Activated T-cell treated with anti-CD3 and anti-CD28 coated beads, Interleukin-2, amount 50 U/mL, for 72 hours (primary cell): Measurements from ENCODE around the gene NFASC. TPM values are rescaled to one million over a fixed set of nuclear protein-coding genes. Genes with fewer than 3 reads are reported as not detected.

Source experiments
- ATAC-seq, 2 donors: fragments of 150-1000 bp; cut with Tn5 transposase; replicated peaks in 1 of 2; 2 replicates each; pipeline ENCODE4 v1.10.0; 2021; ENCODE audit warnings: moderate library complexity in 2 of 2, mild to moderate bottlenecking in 1 of 2
- DNase-seq, 2 donors: peaks; one replicate each; pipeline ENCODE4 v3.0.0; 2021 to 2022; ENCODE audit warnings: mixed read lengths in 1 of 2
- H3K27ac Mint-ChIP-seq: one replicate; pipeline ENCODE4 v1.8.0; 2022; ENCODE audit warnings: mild to moderate bottlenecking, moderate library complexity, mixed read lengths
- H3K27me3 Mint-ChIP-seq: one replicate; pipeline ENCODE4 v1.8.0; 2022; ENCODE audit warnings: low read depth, mixed read lengths
- H3K36me3 Mint-ChIP-seq, 2 donors: one replicate each; pipeline ENCODE4 v1.8.0; 2022; ENCODE audit warnings: mixed read lengths in 2 of 2, mild to moderate bottlenecking in 1 of 2; ENCODE audit not compliant: insufficient read depth in 2 of 2
- H3K4me1 Mint-ChIP-seq: one replicate; pipeline ENCODE4 v1.8.0; 2022; ENCODE audit warnings: low read depth, mixed read lengths
- H3K4me3 Mint-ChIP-seq, 2 donors: one replicate each; pipeline ENCODE4 v1.8.0; 2022; ENCODE audit warnings: mild to moderate bottlenecking in 2 of 2, mixed read lengths in 2 of 2, moderate library complexity in 2 of 2
- H3K9me3 Mint-ChIP-seq, 2 donors: one replicate each; pipeline ENCODE4 v1.8.0; 2022; ENCODE audit warnings: mixed read lengths in 2 of 2
- total RNA-seq, 2 donors: library from RNA; stranded (reverse); gene quantifications; one replicate each; pipeline ENCODE4 v1.2.3, GENCODE V29; 2022

The NFASC gene
- total RNA-seq, 2 donors from 2014 or later, result 0.23 to 0.38 TPM

- ATAC-seq (no peak), DNase-seq (no peak)
- Mint-ChIP-seq H3K36me3 (no peaks in the 10 kb centered on the region), H3K27ac (no peak overlapping the region), H3K4me3 (no peak overlapping the region), H3K9me3 (no peaks in the 10 kb centered on the region), H3K4me1 (no peaks in the 10 kb centered on the region), H3K27me3 (no peaks in the 10 kb centered on the region)
These were observed 191.7 kb downstream of the NFASC start for GRCh38 chr1:205062319-205062718.

DNA sequence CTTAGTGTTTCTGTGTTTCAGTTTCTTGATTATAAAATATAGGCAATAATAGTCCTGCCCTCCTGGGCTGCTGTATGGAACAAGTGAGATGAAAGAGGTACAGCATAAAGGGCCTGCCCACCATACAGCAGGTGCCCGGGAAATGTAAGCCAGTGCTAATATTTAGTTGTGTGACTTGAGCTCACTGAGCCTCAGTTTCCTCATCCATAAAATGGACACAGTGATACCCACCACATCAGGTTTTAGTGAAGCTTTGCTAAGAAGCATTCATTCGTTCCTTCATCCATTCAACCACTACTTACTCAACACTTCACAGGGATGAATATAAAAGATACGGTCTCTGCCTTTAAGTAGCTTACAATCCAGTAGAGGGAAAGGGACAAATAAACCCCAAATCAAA is 192.2 kb downstream of the NFASC start:
- Mint-ChIP-seq H3K9me3 (no peaks in the 10 kb centered on the region), H3K4me1 (no peaks in the 10 kb centered on the region), H3K27ac (no peak overlapping the region), H3K36me3 (no peaks in the 10 kb centered on the region), H3K4me3 (no peak overlapping the region), H3K27me3 (no peaks in the 10 kb centered on the region)
- DNase-seq, result no peak
- ATAC-seq, result no peak

DNA sequence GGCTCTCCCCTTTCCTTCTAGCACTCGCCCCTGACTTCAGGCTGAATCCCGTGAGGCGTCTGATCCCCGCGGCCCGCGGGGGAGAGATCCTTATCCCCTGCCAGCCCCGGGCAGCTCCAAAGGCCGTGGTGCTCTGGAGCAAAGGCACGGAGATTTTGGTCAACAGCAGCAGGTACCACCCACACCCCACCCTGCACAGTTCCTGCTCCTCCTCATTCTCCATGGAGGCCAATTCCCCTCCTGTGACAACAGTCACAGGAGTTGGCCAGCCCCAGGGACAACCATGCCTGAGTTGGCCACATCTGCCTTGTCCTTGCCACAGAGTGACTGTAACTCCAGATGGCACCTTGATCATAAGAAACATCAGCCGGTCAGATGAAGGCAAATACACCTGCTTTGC is 193.6 kb downstream of the NFASC start:
- DNase-seq, result no peak
- ATAC-seq, result no peak
- Mint-ChIP-seq H3K36me3 (no peaks in the 10 kb centered on the region), H3K4me1 (no peaks in the 10 kb centered on the region), H3K9me3 (no peaks in the 10 kb centered on the region), H3K27ac (no peak overlapping the region), H3K4me3 (no peak overlapping the region), H3K27me3 (no peaks in the 10 kb centered on the region)

DNA sequence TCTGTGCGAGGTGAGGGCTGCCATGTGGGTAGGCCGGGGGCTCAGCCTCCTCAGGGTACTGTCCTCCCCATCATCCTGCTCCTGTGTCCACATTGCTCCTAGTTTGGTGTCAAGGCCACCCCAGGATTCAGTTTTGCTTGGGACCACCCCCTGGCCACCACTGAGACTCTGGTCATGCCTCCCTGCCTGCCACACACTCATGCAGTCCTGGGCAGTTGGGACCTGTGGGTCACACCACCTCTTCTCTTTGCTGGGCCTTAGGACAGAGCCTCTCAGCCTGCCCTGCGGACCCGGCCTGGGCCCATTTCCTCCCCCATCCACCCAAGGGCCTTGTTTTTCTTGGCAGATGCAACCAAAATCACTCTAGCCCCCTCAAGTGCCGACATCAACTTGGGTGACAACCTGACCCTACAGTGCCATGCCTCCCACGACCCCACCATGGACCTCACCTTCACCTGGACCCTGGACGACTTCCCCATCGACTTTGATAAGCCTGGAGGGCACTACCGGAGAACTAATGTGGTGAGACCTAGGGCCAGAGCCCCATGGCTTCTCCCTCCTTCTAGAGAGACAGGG is 194.2 kb downstream of the NFASC start:
- no peaks in the 10 kb centered on the region for H3K27me3 Mint-ChIP-seq
- no peak overlapping the region for H3K27ac Mint-ChIP-seq
- ATAC-seq (no peak), DNase-seq (no peak)
- H3K4me3 Mint-ChIP-seq, result no peak overlapping the region
- no peaks in the 10 kb centered on the region for H3K9me3 Mint-ChIP-seq
- no peaks in the 10 kb centered on the region for H3K36me3 Mint-ChIP-seq
- no peaks in the 10 kb centered on the region for H3K4me1 Mint-ChIP-seq

- no peaks in the 10 kb centered on the region for H3K36me3 Mint-ChIP-seq
- no peaks in the 10 kb centered on the region for H3K4me1 Mint-ChIP-seq
- no peak overlapping the region for H3K4me3 Mint-ChIP-seq
- no peak overlapping the region for H3K27ac Mint-ChIP-seq
- ATAC-seq (no peak), DNase-seq (no peak)
- no peaks in the 10 kb centered on the region for H3K27me3 Mint-ChIP-seq
- no peaks in the 10 kb centered on the region for H3K9me3 Mint-ChIP-seq
These were observed 195.0 kb downstream of the NFASC start for GRCh38 chr1:205065666-205066065.

GRCh38 chr1:205066141-205066818 is 195.6 kb downstream of the NFASC start:
- Mint-ChIP-seq H3K36me3 (no peaks in the 10 kb centered on the region), H3K27ac (no peak overlapping the region), H3K27me3 (no peaks in the 10 kb centered on the region), H3K4me3 (no peak overlapping the region), H3K4me1 (no peaks in the 10 kb centered on the region), H3K9me3 (no peaks in the 10 kb centered on the region)
- ATAC-seq, result no peak
- no peak for DNase-seq

DNA sequence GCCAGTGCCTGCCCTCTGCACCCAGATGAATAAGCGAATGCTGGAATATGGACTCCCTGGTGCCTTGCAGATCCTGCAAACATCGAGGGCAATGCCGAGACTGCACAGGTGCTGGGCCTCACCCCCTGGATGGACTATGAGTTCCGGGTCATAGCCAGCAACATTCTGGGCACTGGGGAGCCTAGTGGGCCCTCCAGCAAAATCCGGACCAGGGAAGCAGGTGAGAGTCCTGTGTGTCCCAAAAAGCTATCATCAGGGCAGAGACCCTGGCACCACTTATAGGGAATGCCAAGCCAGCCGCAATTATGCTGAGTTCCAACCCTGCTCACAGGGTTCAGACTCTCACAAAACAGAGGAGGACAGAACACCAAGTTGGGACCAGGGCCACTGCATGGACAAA is 196.4 kb downstream of the NFASC start:
- Mint-ChIP-seq H3K36me3 (no peaks in the 10 kb centered on the region), H3K27ac (no peak overlapping the region), H3K4me3 (no peak overlapping the region), H3K4me1 (no peaks in the 10 kb centered on the region), H3K27me3 (no peaks in the 10 kb centered on the region), H3K9me3 (no peaks in the 10 kb centered on the region)
- ATAC-seq, result no peak
- no peak for DNase-seq

DNA sequence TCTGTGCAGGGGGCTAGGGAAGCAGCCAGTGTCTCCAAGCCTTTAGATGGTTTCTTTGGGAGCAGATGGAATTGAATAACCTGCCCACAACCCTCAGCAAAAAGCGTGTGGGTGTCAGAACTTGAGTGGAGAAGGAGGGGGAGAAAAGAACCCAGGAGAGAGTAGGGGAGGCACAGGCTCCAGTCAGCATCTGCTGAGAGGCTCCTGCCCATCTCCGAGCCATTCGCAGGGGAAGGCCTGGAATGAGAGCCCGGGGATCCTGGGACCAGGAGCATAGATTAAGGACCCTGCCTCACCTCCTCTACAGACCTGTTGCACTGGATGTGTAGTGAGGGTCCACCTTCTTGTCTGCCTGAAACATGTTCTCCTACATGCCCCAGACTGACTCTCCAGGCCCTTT is 197.3 kb downstream of the NFASC start:
- H3K27me3 Mint-ChIP-seq, result no peaks in the 10 kb centered on the region
- H3K36me3 Mint-ChIP-seq, result no peaks in the 10 kb centered on the region
- DNase-seq (no peak), ATAC-seq (no peak)
- no peaks in the 10 kb centered on the region for H3K4me1 Mint-ChIP-seq
- no peak overlapping the region for H3K4me3 Mint-ChIP-seq
- H3K9me3 Mint-ChIP-seq, result no peaks in the 10 kb centered on the region
- H3K27ac Mint-ChIP-seq, result no peak overlapping the region

DNA sequence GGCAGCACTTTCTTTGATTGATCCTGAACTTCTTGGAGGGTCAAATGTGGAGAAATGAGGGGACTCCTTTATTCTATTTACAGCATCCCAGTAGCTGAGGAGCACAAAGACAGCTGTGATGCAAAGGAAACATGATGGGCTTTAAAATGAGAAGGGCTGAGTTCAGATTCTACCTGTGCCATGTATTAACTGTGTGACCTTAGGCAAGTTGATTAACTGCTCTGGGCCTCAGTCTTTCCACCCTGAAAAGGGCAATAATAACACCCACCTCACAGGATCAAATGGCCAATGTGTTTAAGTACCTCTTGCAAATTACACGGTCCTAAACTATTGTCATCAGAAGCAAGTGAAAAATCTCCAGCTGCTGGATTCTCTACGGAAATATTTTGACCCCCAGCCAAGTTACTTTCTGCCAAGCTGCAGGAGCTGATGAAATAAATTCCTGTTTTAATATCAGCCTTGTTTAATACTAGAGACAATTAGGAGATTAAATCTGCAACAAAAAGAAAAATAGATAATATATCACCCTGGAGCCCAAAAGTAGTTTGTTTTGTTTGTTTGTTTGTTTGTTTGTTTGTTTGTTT is 197.9 kb downstream of the NFASC start:
- no peak for ATAC-seq
- no peaks in the 10 kb centered on the region for H3K27me3 Mint-ChIP-seq

DNA sequence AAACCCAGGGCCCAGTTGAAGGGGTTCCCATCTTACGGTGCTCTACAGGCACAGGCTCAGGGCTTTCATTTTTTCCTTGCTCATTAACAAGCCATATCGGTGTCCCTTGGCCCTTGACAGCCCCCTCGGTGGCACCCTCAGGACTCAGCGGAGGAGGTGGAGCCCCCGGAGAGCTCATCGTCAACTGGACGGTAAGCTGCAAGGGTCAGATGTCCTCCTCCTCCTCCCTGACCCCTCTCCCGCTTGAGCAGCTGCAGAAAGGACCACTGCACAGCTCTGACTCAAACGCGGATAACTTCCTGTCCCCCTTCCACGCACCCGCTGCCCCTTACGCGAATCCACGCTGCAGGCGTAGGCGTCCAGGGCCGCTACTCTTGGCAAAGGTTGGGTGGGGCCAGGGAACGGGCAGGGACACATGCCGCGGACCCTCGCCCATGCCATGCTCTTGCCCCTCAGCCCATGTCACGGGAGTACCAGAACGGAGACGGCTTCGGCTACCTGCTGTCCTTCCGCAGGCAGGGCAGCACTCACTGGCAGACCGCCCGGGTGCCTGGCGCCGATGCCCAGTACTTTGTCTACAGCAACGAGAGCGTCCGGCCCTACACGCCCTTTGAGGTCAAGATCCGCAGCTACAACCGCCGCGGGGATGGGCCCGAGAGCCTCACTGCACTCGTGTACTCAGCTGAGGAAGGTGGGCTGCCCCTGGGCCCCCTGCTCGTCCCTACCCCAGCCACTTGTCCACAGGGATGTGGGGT is 198.9 kb downstream of the NFASC start:
- no peak overlapping the region for H3K4me3 Mint-ChIP-seq
- no peak for ATAC-seq
- no peaks in the 10 kb centered on the region for H3K9me3 Mint-ChIP-seq

More for the DNA sequence above, 197.9 kb downstream of the NFASC start:
- Mint-ChIP-seq H3K9me3 (no peaks in the 10 kb centered on the region), H3K4me3 (no peak overlapping the region), H3K4me1 (no peaks in the 10 kb centered on the region), H3K27ac (no peak overlapping the region), H3K36me3 (no peaks in the 10 kb centered on the region)
- DNase-seq, result no peak

GRCh38 chr1:205071028-205071409 is 200.4 kb downstream of the NFASC start:
- ATAC-seq (no peak), DNase-seq (no peak)
- Mint-ChIP-seq H3K9me3 (no peaks in the 10 kb centered on the region), H3K27ac (no peak overlapping the region), H3K36me3 (no peaks in the 10 kb centered on the region), H3K4me1 (no peaks in the 10 kb centered on the region), H3K4me3 (no peak overlapping the region), H3K27me3 (no peaks in the 10 kb centered on the region)

More for the DNA sequence above, 198.9 kb downstream of the NFASC start:
- Mint-ChIP-seq H3K27me3 (no peaks in the 10 kb centered on the region), H3K27ac (no peak overlapping the region), H3K36me3 (no peaks in the 10 kb centered on the region), H3K4me1 (no peaks in the 10 kb centered on the region)
- DNase-seq, result no peak

GRCh38 chr1:205071801-205072200 is 201.1 kb downstream of the NFASC start:
- Mint-ChIP-seq H3K27me3 (no peaks in the 10 kb centered on the region), H3K9me3 (no peaks in the 10 kb centered on the region), H3K4me3 (no peak overlapping the region), H3K4me1 (no peaks in the 10 kb centered on the region), H3K36me3 (no peaks in the 10 kb centered on the region), H3K27ac (no peak overlapping the region)
- ATAC-seq (no peak), DNase-seq (no peak)

DNA sequence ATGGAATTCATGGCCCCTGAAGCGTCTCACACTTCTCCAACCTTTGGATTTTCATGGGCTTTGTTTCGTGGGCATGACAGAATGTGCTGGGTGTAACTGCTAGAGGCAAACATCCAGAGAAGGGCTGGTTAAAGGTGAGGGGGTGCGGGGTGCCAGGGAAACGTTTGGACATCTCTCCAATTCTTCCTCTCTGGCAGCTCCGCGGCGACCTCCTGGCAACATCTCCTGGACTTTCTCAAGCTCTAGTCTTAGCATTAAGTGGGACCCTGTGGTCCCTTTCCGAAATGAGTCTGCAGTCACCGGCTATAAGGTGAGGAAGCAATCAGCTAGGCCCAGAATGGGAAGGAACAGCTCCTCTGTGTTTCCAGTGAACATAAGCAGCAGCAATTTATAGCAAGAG is 201.6 kb downstream of the NFASC start:
- ATAC-seq (no peak), DNase-seq (no peak)
- Mint-ChIP-seq H3K27me3 (no peaks in the 10 kb centered on the region), H3K36me3 (no peaks in the 10 kb centered on the region), H3K9me3 (no peaks in the 10 kb centered on the region), H3K27ac (no peak overlapping the region), H3K4me1 (no peaks in the 10 kb centered on the region), H3K4me3 (no peak overlapping the region)
